GM10266 (cell line): ENCODE data around the gene ZNF664.

Source experiments
- DNase-seq: peaks from one replicate; pipeline ENCODE4 v3.0.0; 2012; ENCODE audit errors: extremely low spot score
- CTCF ChIP-seq: IDR thresholded peaks from 2 replicates; pipeline ENCODE4 v1.5.1; 2012; ENCODE audit warnings: mild to moderate bottlenecking, low read depth; ENCODE audit not compliant: control insufficient read depth, insufficient read depth; ENCODE audit errors: missing control alignments

ZNF664 gene

DNA sequence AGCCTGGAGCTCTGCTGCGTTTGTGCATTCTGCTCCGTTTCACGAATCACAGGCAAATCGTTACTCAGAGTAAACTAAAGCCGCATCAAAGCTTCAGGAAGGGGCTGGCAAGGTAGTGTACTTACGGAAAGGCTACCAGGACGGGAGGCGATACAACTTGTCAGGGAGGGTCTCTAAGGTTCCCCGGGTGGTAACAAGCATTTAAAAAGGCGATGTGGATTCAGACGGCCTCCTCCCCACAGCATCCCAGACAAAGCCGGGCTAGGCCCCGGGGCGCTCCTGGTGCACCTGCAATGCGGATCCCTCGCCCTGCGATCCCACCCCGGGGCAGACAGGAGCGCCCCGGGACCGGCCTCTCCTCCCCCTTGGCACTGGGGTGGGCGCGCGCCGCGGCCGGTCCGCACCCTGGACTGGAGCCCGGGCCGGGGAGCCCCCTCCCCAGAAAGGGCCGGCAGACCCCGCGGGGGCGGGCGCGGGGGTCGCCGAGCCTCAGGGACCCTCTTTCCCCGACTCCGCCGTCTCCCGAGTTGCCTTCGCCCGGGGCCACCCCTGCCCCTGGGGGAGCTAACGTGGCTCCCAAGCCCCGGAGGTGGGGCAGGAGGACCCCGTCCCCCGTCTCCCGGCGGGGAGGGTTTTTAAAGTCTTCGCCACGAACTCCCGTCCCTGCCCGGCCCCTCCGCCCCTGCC lies 1.1 kb upstream of the ZNF664 start:
- TF ChIP-seq CTCF: no peak
- peak; percentile 38 for DNase-seq

GRCh38 chr12:123973552-123974341 lies 732 bp downstream of the ZNF664 start:
- TF ChIP-seq CTCF: no peak
- peak; percentile 32 for DNase-seq

DNA sequence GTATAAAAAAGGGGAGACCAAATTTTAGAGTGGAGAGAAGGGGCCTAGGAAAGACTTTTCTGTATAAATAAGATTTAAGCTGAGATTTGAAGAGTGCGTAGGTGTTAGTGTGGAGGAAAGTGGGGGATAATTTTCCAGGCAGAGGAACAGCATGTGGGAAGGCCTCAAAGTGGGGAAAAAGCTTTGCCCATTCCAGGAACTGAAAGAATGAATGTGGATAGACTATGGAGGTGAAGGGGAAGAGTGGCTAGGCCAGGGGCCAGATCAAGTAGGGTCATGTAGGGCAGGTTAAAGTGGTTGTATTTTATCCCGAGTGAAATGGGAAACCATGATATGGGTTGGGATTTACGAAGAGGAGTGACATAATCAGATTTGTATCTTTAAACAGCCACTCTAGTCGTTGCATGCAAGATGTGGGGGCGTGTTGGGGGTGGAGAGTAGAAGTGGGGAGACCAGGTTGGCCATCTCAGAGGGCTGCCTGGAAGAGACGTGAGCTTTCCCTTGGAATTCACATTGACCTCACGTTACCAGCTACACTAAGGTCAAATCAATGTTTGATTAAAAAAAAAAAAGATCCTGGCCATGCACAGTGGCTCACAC lies 3.3 kb downstream of the ZNF664 start:
- no peak for TF ChIP-seq CTCF
- no peak for DNase-seq

DNA sequence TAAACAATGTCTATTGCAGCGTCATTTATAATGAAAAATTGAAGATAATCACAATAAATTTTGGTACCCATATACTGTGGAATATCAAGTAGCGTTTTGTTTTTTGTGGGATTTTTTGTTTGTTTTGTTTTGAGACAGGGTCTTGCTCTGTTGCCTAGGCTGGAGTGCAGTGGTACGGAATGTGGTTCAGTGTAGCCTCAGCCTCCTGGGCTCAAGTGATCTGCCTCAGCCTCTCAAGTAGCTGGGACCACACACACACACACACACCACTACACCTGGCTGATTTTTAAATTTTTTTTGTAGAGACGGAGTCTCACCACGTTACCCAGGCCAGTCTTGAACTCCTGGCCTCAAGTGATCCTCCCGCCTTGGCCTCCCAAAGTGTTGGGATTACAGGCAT lies 6.6 kb downstream of the ZNF664 start:
- no peak for DNase-seq
- TF ChIP-seq CTCF: no peak

GRCh38 chr12:123982269-123982668 lies 9.3 kb downstream of the ZNF664 start:
- no peak for TF ChIP-seq CTCF
- DNase-seq: no peak

- TF ChIP-seq CTCF: peak; percentile 70
- peak; percentile 44 for DNase-seq
Observed at GRCh38 chr12:123983822-123984485, 10.9 kb downstream of the ZNF664 start.

GRCh38 chr12:123984903-123985302 lies 11.9 kb downstream of the ZNF664 start:
- TF ChIP-seq CTCF: no peak
- peak; percentile 43 for DNase-seq
